Measurements from ENCODE around the gene PTPRO.

The PTPRO gene

GRCh38 chr12:15530361-15530760 lies 208.1 kb downstream of the PTPRO start:
- no peak for DNase-seq

GRCh38 chr12:15532364-15532977 lies 210.2 kb downstream of the PTPRO start:
- peak; percentile 34 to 36 for DNase-seq

- no peak for DNase-seq
These were observed 212.0 kb downstream of the PTPRO start for GRCh38 chr12:15534322-15534721.

GRCh38 chr12:15534874-15535273 lies 212.6 kb downstream of the PTPRO start:
- no peak for DNase-seq

GRCh38 chr12:15535352-15535781 lies 213.1 kb downstream of the PTPRO start:
- DNase-seq: no peak

- no peak for DNase-seq
These were observed 214.1 kb downstream of the PTPRO start for GRCh38 chr12:15536446-15536845.

GRCh38 chr12:15538881-15539280 lies 216.6 kb downstream of the PTPRO start:
- no peak for DNase-seq

GRCh38 chr12:15540005-15540404 lies 217.7 kb downstream of the PTPRO start:
- DNase-seq: no peak

- DNase-seq: no peak
These were observed 218.2 kb downstream of the PTPRO start for GRCh38 chr12:15540469-15540872.

GRCh38 chr12:15541996-15542631 lies 219.8 kb downstream of the PTPRO start:
- DNase-seq: no peak

- no peak for DNase-seq
These were observed 221.0 kb downstream of the PTPRO start for GRCh38 chr12:15543347-15543746.

GRCh38 chr12:15544589-15544988 lies 222.3 kb downstream of the PTPRO start:
- DNase-seq: no peak

GRCh38 chr12:15545334-15545733 lies 223.0 kb downstream of the PTPRO start:
- DNase-seq: no peak

- DNase-seq: no peak
These were observed 223.9 kb downstream of the PTPRO start for GRCh38 chr12:15546102-15546701.

GRCh38 chr12:15547063-15547462 lies 224.8 kb downstream of the PTPRO start:
- no peak for DNase-seq

GRCh38 chr12:15547691-15548090 lies 225.4 kb downstream of the PTPRO start:
- DNase-seq: no peak

- DNase-seq: no peak
These were observed 228.5 kb downstream of the PTPRO start for GRCh38 chr12:15550793-15551192.

- no peak for DNase-seq
These were observed 233.1 kb downstream of the PTPRO start for GRCh38 chr12:15555446-15555845.

- no peak for DNase-seq
These were observed 234.2 kb downstream of the PTPRO start for GRCh38 chr12:15556411-15557102.

GRCh38 chr12:15558915-15559528 lies 236.7 kb downstream of the PTPRO start:
- DNase-seq: no peak

- DNase-seq: no peak
These were observed 239.1 kb downstream of the PTPRO start for GRCh38 chr12:15561396-15561795.

GRCh38 chr12:15562263-15562662 lies 240.0 kb downstream of the PTPRO start:
- no peak for DNase-seq

- no peak for DNase-seq
These were observed 241.4 kb downstream of the PTPRO start for GRCh38 chr12:15563663-15564062.

Measured in activated CD4-positive, alpha-beta T cell treated with anti-CD3 and anti-CD28 coated beads, Interleukin-2, amount 50 U/mL, for 4 hours (primary cell).